SKM-1 treated with dmso at 0.1 percent for 144 hours (cell line): ENCODE data around the gene TXNDC2.

ENCODE experiments used
- DNase-seq: peaks from one replicate; lab custom pipeline; 2025; ENCODE audit not compliant: unreplicated experiment; lab: John Stamatoyannopoulos, UW

TXNDC2 gene

DNA sequence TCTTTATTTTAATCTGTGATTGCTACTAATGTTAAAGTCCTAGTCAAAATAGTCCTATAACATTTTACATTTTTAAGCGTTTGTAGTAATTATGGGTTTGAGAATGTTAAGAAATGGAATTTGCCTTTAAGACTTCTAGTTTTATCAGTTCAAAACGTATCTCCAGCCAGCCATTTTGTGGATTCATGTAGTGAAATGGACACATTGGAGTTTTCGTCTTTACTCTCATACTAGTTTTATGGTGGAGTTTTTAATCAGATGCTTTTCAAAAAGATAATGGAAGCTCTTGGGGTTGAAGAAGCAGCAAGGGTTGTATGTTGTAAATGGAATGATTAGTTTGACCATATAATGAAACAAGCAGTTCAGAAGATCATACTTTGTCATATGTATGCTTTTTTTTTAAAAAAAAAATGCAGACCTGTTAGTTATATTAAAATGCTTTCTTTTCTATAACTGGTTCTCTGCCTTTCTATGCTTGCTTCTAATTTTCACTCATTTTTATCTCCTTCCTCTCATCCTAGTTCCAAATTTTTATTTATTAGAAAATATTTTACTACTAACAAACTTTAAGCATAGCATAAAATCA lies 44.6 kb downstream of the TXNDC2 start:
- no peak for DNase-seq

DNA sequence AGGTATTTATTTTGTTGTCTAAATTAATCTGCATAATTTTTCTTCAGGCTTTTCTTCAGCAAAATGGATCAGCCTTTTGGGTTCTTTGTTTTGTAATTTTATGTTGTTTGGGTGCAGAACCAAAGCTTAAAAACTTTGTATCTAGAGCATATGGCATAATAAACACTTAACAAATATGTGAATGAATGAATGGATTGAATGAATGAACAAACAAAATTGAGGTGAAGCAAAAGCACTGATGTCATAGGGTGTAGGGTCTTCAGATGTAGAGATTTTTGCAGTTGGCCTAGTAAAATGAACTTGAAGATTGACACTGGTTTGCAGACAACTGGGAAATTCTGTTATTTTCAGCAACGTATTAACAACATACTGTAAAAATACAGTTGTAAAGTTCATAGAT lies 45.4 kb downstream of the TXNDC2 start:
- no peak for DNase-seq

- no peak for DNase-seq
Measured at GRCh38 chr18:9931678-9932077, 45.9 kb downstream of the TXNDC2 start.

DNA sequence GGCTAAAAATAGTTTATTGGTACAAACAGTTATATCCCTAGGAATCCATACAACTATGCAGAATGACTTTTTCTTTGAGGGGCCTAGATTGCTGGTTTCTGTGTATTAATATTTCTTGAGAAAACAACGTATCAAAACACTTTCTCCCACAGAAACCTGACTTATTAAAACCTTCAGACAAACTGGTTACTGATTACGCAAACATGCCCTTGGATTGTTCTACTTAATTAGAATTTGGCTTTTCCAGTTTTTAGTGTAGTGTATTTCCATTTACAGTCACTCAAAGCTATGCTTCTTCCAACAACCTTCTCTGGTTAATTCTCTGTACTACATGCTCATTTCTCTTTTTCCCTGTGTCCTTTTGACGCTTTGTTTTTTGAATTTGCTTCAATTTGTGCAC lies 48.1 kb downstream of the TXNDC2 start:
- DNase-seq, result no peak

DNA sequence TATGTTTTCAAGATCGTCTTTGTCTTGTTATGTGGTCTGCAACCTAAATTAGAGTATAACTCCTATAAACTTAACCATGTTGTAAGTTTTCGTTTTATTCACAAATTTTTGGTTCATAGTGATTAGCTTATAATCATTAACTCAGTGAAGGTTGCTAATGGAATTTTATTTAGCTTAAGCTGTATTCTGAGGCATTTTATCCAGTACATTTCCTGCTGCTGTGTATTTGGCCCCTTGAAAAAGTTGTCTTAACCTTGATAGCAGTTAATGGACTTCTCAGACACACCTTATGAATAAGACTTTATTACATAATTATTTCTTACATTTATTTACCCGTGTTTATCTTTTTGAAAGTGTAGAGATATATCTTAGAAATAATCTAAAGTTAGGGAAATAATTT lies 48.5 kb downstream of the TXNDC2 start:
- DNase-seq, result no peak
